ENCODE data around the gene CITED2. TPM values are rescaled to one million over a fixed set of nuclear protein-coding genes. Genes with fewer than 3 reads are reported as not detected.

Gene CITED2
- total and polyA plus RNA-seq, 8 donors: 8.0 to 75.1 (median 38.2) TPM

- Histone ChIP-seq H3K4me3 (no peak overlapping the region), H3K27ac (peak overlapping the region in 2 of 4 donors; percentile 2 to 21), H3K36me3 (no peaks in the 10 kb centered on the region), H3K9me3 (no peaks in the 10 kb centered on the region), H3K27me3 (no peaks in the 10 kb centered on the region), H3K4me1 (peaks cover 0 to 5% (median 0%) of the 10 kb centered on the region in 3 donors)
- 14 to 20% methylated on average over 5 of the region's 5 CpGs for WGBS, 2 donors
- intact Hi-C loops (cut with DNase I): loop anchor here in 1 of 3 donors (10.0 kb wide), 1 partner anchor 125 kb away; no protein-coding TSS in a partner anchor
- peak in 2 of 6 donors; percentile 29 to 35 for DNase-seq
- FAIRE-seq: no peak
- TF ChIP-seq CTCF (IDR thresholded peaks at IDR 0.05): no peak
- peak; percentile 28 to 99 (median 93) for ATAC-seq
These were observed 24.9 kb downstream of the CITED2 start for GRCh38 chr6:139349464-139350020.

GRCh38 chr6:139346392-139346791 lies 28.1 kb downstream of the CITED2 start:
- TF ChIP-seq CTCF (IDR thresholded peaks at IDR 0.05): no peak
- DNase-seq: no peak
- Histone ChIP-seq H3K36me3 (no peaks in the 10 kb centered on the region), H3K27ac (no peak overlapping the region), H3K4me3 (no peak overlapping the region), H3K9me3 (no peaks in the 10 kb centered on the region), H3K4me1 (peaks cover 0 to 5% (median 0%) of the 10 kb centered on the region in 3 donors), H3K27me3 (no peaks in the 10 kb centered on the region)
- WGBS, 2 donors: 97 to 98% methylated on average over 2 of the region's 2 CpGs
- intact Hi-C loops (cut with DNase I): no loop called here
- no peak for ATAC-seq
- FAIRE-seq: no peak

- Histone ChIP-seq H3K4me1 (no peaks in the 10 kb centered on the region), H3K36me3 (no peaks in the 10 kb centered on the region), H3K4me3 (no peak overlapping the region), H3K27ac (no peak overlapping the region), H3K27me3 (no peaks in the 10 kb centered on the region), H3K9me3 (no peaks in the 10 kb centered on the region)
- TF ChIP-seq CTCF (IDR thresholded peaks at IDR 0.05): no peak
- ATAC-seq (no peak), FAIRE-seq (no peak), DNase-seq (no peak)
- WGBS, 2 donors: 79 to 83% methylated on average over 4 of the region's 4 CpGs
- intact Hi-C loops (cut with DNase I): no loop called here
These were observed 30.1 kb downstream of the CITED2 start for GRCh38 chr6:139344186-139344963.

GRCh38 chr6:139343052-139343750 lies 31.2 kb downstream of the CITED2 start:
- Histone ChIP-seq H3K27ac (no peak overlapping the region), H3K36me3 (no peaks in the 10 kb centered on the region), H3K9me3 (no peaks in the 10 kb centered on the region), H3K27me3 (no peaks in the 10 kb centered on the region), H3K4me1 (no peaks in the 10 kb centered on the region), H3K4me3 (no peak overlapping the region)
- FAIRE-seq (no peak), DNase-seq (no peak), ATAC-seq (no peak)
- TF ChIP-seq CTCF (IDR thresholded peaks at IDR 0.05): no peak
- WGBS, 2 donors: 56 to 71% methylated on average over 2 of the region's 2 CpGs
- intact Hi-C loops (cut with DNase I): no loop called here
